GM11168 (cell line): ENCODE data around the gene ABHD15.

Source experiments
- in situ Hi-C: fragments of 300-500 bp; cut with MboI; formaldehyde crosslinking; loops from one replicate; pipeline ENCODE4 v1.12.0; 2022; ENCODE audit warnings: low sequenced_read_pairs; ENCODE audit not compliant: unreplicated experiment

Gene ABHD15

DNA sequence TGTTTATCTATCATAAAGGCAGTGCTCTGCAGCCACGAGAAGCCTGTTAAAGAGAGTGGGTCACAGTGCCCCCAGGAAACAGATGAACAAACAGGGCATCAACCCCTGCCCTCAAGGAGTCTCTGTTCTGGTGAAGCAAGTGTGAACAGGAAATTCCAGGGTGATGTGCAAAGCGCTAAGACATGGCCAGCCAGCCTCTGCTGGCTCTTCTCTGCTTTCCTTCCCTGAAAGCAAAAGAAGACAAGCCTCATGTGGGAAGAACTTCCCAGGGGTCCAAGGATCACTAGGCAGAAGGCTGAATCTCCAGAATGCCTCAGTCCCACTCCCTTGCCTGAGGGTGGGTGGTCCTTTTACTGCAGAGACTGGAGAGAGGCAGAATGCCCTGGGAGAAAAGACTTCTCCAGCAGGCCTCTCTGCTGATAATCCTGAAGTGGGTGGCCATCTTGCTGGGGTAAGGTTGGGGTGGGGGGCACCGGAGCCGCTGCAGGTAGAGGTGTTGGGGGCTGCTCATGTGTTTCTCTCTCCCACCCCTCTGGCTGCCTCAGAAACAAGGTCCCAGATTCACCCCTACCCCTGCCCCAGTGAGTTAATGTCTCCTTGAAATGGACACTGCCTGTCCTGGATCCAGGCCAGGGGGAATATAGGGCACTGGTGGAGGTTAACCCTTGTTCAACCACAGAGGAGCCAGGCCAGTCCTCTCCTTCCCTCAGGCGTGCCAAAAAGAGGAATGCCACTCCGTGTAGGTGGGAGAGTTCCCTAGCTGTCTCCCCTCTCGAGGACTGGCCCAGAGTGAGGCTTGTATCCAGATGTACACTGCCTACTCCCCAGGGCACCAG lies 28.5 kb upstream of the ABHD15 start:
- in situ Hi-C loops, result no loop called here

- in situ Hi-C loops, result no loop called here
Measured at GRCh38 chr17:29594519-29595090, 27.8 kb upstream of the ABHD15 start.

- in situ Hi-C loops, result no loop called here
Measured at GRCh38 chr17:29593591-29594518, 27.0 kb upstream of the ABHD15 start.

GRCh38 chr17:29592850-29593551 lies 26.2 kb upstream of the ABHD15 start, which contains the start of gene ANKRD13B:
ANKRD13B (plus strand) TSS chr17:29593132; CDS start chr17:29593622, 490 bp downstream.
- in situ Hi-C loops, result no loop called here

GRCh38 chr17:29591737-29592608 lies 25.1 kb upstream of the ABHD15 start:
- in situ Hi-C loops, result no loop called here

GRCh38 chr17:29591146-29591736 lies 24.4 kb upstream of the ABHD15 start:
- in situ Hi-C loops, result no loop called here

- in situ Hi-C loops, result no loop called here
Measured at GRCh38 chr17:29590411-29591145, 23.7 kb upstream of the ABHD15 start.

GRCh38 chr17:29589524-29590410 lies 22.9 kb upstream of the ABHD15 start, which contains the start of gene GIT1:
GIT1 (minus strand) TSS chr17:29589648; CDS start chr17:29589378, 270 bp downstream.
- in situ Hi-C loops, result no loop called here

- in situ Hi-C loops, result no loop called here
Measured at GRCh38 chr17:29588562-29589411, 21.9 kb upstream of the ABHD15 start.

DNA sequence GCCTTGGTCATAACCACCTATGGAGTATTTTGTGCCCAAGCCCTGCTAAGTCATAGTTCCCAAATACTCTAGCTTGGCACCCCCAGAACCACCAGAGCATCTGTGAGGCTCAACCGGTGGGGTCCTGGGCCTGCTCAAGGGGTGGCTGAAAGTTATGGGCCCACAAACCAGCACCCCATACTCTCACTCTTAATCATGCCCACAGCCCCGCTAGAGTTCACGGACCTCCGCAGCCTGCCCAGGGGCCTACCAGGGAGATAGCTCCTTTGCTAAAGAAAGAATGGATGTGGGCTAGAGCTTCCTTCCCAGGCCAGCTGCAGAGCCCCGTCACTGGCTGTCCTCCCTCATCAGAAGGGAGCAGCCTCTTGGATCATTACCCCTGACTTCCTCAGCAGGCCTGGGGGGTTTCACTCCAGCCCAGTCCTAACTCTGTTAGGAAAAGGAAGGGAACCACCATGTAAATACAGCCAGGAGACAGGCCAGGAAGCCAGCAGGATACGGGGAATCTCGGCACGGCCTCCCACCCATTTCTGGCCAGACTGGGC lies 21.3 kb upstream of the ABHD15 start:
- in situ Hi-C loops, result no loop called here

GRCh38 chr17:29587591-29587990 lies 20.8 kb upstream of the ABHD15 start:
- in situ Hi-C loops, result no loop called here

- in situ Hi-C loops, result no loop called here
Measured at GRCh38 chr17:29586676-29587469, 20.0 kb upstream of the ABHD15 start.

DNA sequence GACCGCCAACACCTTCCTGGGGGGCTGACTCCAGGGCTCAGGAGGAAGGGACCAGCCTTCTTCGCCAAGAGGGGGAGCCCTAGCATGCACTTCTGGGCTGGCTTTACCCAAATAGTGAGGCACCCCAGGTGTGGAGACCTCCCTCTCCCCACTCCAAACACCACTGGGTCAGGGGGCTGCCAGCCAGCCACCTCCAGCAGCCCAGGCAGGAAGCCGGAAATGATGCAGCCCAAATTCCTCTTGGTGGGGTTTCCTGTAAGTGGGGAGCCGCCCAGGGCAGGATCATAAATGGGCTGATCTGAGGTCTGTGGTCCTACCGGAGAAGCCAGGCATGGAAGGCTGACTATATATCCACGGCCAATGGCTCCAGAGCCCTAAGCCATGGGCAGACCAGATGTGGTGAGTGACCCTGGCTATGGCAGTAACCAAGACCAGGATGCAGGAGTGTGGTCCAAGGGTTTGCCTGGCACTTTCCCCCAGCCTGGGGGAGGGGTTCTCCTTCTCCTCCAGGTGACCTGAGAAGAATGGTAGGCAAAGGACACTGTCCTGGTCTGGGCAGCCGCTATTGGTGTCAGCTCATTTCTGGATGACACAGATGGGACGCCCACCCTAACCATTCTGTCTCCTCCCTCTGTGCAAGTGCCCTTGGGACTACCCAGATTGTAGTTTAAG lies 18.4 kb upstream of the ABHD15 start:
- in situ Hi-C loops, result no loop called here

DNA sequence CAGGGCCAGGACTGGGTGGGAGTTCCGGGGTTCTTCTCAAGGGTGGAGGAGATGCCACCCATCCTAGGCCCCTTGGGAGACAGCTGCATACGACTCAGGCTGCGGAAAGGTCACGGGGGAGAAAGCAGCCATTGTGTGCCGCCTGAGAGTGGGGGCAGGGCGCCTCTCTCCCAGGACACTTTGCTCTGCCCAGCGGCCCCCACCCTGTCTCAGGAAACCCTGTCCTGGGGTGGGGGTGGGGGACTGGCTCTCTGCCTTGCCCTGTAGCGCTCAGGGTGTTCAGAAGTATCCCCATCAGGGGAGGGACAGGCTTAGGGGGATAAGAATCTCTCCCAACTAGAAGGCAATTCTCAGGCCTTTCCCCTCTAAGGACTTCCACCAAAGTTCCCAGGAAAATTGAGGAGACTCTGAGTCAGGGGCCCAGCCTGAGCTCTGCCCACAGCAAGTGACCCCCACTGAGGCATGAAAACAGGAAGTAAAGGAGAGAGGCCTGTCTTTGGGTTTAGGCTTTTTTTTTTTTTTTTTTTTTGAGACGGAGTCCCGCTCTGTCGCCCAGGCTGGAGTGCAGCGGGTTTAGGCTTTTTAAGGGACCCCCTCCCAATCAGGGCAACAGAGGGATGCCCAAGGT lies 17.7 kb upstream of the ABHD15 start:
- in situ Hi-C loops, result no loop called here
